AG04449 (cell line): Measurements from ENCODE around the gene FMN2.

ENCODE experiments used
- CTCF ChIA-PET: fragments of 350-600 bp; formaldehyde crosslinking; extraction: SDS; loops from one replicate; lab custom pipeline; 2021; ENCODE audit warnings: antibody characterized with exemption; lab: Yijun Ruan, JAX
- POLR2A ChIA-PET: fragments of 400-600, 350-600 bp; formaldehyde crosslinking; extraction: SDS; loops from one replicate; lab custom pipeline; 2020; ENCODE audit warnings: antibody characterized with exemption, inconsistent platforms; lab: Yijun Ruan, JAX
- DNase-seq: peaks from one replicate; pipeline ENCODE4 v3.0.0-alpha.2; 2010; ENCODE audit warnings: low read depth, low spot score
- H3K4me3 ChIP-seq: 2 replicates; pipeline ENCODE4 v1.5.1; 2011; ENCODE audit warnings: low read depth, mild to moderate bottlenecking, control low read depth, low read length
- TF ChIP-seq, protein P1 (sequence below): IDR thresholded peaks from one replicate; pipeline ENCODE4 v1.5.1; 2011; ENCODE audit warnings: mild to moderate bottlenecking, moderate library complexity, low read length, control low read depth, inconsistent platforms; ENCODE audit not compliant: insufficient read depth; ENCODE audit errors: missing control alignments

The FMN2 gene

GRCh38 chr1:240474133-240474614, 382.5 kb downstream of the FMN2 start:
- H3K4me3 ChIP-seq = no peak overlapping the region
- DNase-seq = no peak
- POLR2A ChIA-PET = no interaction called here
- CTCF ChIA-PET = no interaction called here
- TF ChIP-seq, protein P1, sequence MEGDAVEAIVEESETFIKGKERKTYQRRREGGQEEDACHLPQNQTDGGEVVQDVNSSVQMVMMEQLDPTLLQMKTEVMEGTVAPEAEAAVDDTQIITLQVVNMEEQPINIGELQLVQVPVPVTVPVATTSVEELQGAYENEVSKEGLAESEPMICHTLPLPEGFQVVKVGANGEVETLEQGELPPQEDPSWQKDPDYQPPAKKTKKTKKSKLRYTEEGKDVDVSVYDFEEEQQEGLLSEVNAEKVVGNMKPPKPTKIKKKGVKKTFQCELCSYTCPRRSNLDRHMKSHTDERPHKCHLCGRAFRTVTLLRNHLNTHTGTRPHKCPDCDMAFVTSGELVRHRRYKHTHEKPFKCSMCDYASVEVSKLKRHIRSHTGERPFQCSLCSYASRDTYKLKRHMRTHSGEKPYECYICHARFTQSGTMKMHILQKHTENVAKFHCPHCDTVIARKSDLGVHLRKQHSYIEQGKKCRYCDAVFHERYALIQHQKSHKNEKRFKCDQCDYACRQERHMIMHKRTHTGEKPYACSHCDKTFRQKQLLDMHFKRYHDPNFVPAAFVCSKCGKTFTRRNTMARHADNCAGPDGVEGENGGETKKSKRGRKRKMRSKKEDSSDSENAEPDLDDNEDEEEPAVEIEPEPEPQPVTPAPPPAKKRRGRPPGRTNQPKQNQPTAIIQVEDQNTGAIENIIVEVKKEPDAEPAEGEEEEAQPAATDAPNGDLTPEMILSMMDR = no peak

DNA sequence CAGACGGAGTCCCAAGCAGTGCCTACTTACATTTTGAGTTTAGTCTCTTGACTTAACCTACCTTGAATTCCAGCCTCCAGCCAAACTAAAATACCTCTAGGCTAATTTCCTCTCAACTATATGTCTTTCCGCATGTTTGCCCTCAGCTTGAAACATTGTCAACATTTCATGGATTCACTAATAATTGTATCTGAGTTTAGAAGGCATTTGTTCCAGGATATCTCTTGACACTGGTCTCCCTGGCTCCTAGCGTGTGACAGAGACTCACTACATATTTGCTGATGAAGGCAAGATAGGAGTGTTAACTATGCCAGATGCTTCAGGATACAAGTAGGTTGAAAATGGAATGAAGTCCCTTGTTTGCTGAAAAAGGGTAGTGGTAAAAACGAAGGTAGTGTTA, 384.1 kb downstream of the FMN2 start:
- H3K4me3 ChIP-seq = no peak overlapping the region
- no peak for DNase-seq
- ChIA-PET POLR2A (no interaction called here), CTCF (no interaction called here)
- TF ChIP-seq, protein P1 = no peak

- CTCF ChIA-PET = no interaction called here
- POLR2A ChIA-PET = no interaction called here
- TF ChIP-seq, protein P1 = no peak
- DNase-seq = no peak
- H3K4me3 ChIP-seq = no peak overlapping the region
Observed at GRCh38 chr1:240478536-240478935, 386.9 kb downstream of the FMN2 start.

DNA sequence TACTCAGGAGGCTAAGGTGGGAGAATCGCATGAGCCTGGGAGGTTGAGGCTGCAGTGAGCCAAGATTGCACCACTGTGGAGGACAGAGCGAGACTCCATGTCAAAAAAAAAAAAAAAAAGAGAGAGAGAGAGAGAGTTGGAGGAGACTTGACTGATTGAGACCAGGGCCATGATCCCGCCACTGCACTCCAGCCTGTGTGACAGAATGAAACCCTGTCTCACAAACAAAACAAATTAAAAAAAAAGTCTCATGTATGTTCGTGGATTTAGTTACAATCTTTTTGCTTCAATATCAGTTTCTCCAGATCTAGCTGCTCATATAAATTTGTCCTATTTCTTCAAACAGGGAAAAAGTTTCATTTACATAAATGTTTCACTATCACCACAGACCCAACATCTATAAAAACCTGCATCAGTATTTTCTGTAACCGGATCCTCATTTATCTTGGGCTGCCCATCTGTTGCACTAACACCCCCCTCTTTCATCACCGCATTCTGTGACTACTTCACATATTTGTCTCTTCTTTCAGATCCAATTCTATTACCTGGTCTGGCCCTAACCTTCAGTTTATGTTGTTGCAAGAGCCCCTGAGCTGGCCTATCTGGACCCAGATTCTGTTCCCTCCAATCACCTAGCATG, 393.2 kb downstream of the FMN2 start:
- TF ChIP-seq, protein P1 = no peak
- POLR2A ChIA-PET = no interaction called here
- CTCF ChIA-PET = interaction anchor here (1.5 kb wide), 1 partner anchor 207 kb away, joined by 5 read pairs; no protein-coding TSS in a partner anchor
- DNase-seq = no peak
- H3K4me3 ChIP-seq = no peak overlapping the region

DNA sequence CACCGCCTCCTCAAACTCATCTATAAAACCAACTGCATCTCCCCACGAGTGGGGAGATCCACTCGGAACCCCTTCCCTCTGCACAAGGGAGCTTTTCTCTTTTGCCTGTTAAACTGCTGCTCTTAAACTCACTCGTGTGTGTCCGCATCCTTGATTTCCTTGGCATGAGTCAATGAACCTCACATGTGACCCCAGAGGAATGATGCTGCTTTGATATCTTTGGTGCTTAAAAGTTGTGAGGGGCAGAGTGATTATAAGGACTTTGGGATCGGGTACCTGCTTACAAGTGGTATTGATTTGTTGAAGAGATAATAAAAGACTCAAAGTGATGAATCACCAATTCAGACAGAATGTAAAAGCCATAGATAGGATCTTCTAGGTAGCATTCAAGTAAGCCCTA, 394.9 kb downstream of the FMN2 start:
- ChIA-PET CTCF (interaction anchor here (1.5 kb wide), 1 partner anchor 205 kb away, joined by 5 read pairs; no protein-coding TSS in a partner anchor), POLR2A (no interaction called here)
- no peak for DNase-seq
- H3K4me3 ChIP-seq = no peak overlapping the region
- TF ChIP-seq, protein P1 = no peak

DNA sequence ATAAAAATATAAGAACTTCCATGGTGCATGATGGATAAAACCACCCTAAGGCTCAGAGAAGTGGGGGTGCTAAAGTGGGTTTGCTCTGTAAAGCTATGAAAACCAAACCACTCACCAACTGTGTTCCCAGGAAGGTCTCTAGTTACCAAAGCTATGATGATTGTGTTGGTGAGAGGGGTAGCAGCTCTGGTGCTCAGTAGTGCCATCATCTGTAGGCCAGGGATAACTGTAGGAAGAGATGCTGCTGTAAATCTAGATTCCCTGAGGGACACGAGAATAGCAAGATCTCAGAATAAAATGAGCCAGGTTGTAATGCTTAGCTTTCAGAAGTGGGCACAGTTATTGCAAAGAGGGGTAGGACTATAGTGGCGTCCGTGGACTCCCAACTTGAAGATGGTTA, 395.8 kb downstream of the FMN2 start:
- TF ChIP-seq, protein P1 = no peak
- ChIA-PET POLR2A (no interaction called here), CTCF (no interaction called here)

More for the DNA sequence above, 395.8 kb downstream of the FMN2 start:
- no peak overlapping the region for H3K4me3 ChIP-seq
- no peak for DNase-seq
